ENCODE measurements around the gene ROGDI. TPM values are rescaled to one million over a fixed set of nuclear protein-coding genes. Genes with fewer than 3 reads are reported as not detected.

ROGDI gene
- total and polyA plus RNA-seq, 4 donors, result 14.0 to 28.1 (median 17.4) TPM

- peak; percentile 99 for DNase-seq (ENCODE audit: low spot score)
- no peak for TF ChIP-seq HNF4G (IDR thresholded peaks at IDR 0.05)
- TF ChIP-seq EGR1 (IDR thresholded peaks at IDR 0.05; ENCODE audit: low read depth in 2 of 2), result peak; percentile 34 to 48
- TF ChIP-seq CTCF (IDR thresholded peaks at IDR 0.05; ENCODE audit: low read depth, low read length, missing input control), result no peak
- no peak for TF ChIP-seq HNF4A (conservative IDR thresholded peaks at IDR 0.05)
- peak; percentile 83 for TF ChIP-seq REST (IDR thresholded peaks at IDR 0.05)
- no peak for TF ChIP-seq FOXA2 (IDR thresholded peaks at IDR 0.05)
- TF ChIP-seq RXRA (IDR thresholded peaks at IDR 0.05), result peak; percentile 80 to 88
- peak in 1 of 2 donors; percentile 86 for TF ChIP-seq GABPA (IDR thresholded peaks at IDR 0.05 in 1 of 2, conservative IDR thresholded peaks at IDR 0.05 in 1 of 2)
- peak; percentile 6 to 33 for TF ChIP-seq RAD21 (IDR thresholded peaks at IDR 0.05)
- TF ChIP-seq TAF1 (conservative IDR thresholded peaks at IDR 0.05), result no peak
- peak; percentile 91 for TF ChIP-seq YY1 (IDR thresholded peaks at IDR 0.05)
- TF ChIP-seq JUND (IDR thresholded peaks at IDR 0.05), result no peak
- TF ChIP-seq FOXA1 (IDR thresholded peaks at IDR 0.05), result no peak
- no peak for TF ChIP-seq MAX (IDR thresholded peaks at IDR 0.05)
- peak; percentile 83 for TF ChIP-seq SP1 (IDR thresholded peaks at IDR 0.05)
- no peak for TF ChIP-seq NR2F2 (IDR thresholded peaks at IDR 0.05)
- TF ChIP-seq ATF3 (IDR thresholded peaks at IDR 0.05), result no peak
- peak; percentile 94 for TF ChIP-seq ZBTB33 (IDR thresholded peaks at IDR 0.05)
- WGBS, result 3% methylated on average over 72 of the region's 72 CpGs
- H3K4me3 ChIP-seq (ENCODE audit: low read depth in 1 of 3, low read length in 3 of 3), result peak within 1 kb of the TSS; percentile 55 to 98 (median 91)
- H3K9ac ChIP-seq (ENCODE audit: low read depth in 1 of 2, low read length in 2 of 2), result peak within 1 kb of the TSS; percentile 32 to 90
- H3K27me3 ChIP-seq (ENCODE audit: control insufficient read depth in 4 of 4, insufficient read depth in 4 of 4, low read length in 3 of 4), result no peaks in the 10 kb centered on the region
- peak within 1 kb of the TSS; percentile 85 to 91 for H3K27ac ChIP-seq (ENCODE audit: low read depth in 1 of 2, low read length in 2 of 2)
- H3K36me3 ChIP-seq (ENCODE audit: control insufficient read depth in 4 of 4, insufficient read depth in 3 of 4, low read depth in 1 of 4, low read length in 3 of 4), result peaks cover 0 to 19% (median 11%) of the 10 kb centered on the region in 4 donors
- no peaks in the 10 kb centered on the region for H3K9me3 ChIP-seq (ENCODE audit: control insufficient read depth in 4 of 4, low read length in 3 of 4)
- H3K4me1 ChIP-seq (ENCODE audit: control insufficient read depth in 4 of 4, insufficient read depth in 4 of 4, low read length in 3 of 4), result peaks cover 3 to 30% (median 28%) of the 10 kb centered on the region in 4 donors
These were observed 35.4 kb downstream of the ROGDI start, which contains the start of gene ZNF500 for GRCh38 chr16:4766875-4767628. Gene ZNF500 (minus strand): TSS chr16:4767162. CDS start chr16:4765978, 1,184 bp downstream.

Measured in liver (tissue), 9 donors.